ENCODE measurements around the gene RGS16. TPM values are rescaled to one million over a fixed set of nuclear protein-coding genes. Genes with fewer than 3 reads are reported as not detected.

Gene RGS16
- total and polyA plus RNA-seq, 9 of the 15 experiments (the other 6 are each of a cell fraction or from before 2014, with no cell fraction given): 0.07 to 0.55 (median 0.36) TPM

DNA sequence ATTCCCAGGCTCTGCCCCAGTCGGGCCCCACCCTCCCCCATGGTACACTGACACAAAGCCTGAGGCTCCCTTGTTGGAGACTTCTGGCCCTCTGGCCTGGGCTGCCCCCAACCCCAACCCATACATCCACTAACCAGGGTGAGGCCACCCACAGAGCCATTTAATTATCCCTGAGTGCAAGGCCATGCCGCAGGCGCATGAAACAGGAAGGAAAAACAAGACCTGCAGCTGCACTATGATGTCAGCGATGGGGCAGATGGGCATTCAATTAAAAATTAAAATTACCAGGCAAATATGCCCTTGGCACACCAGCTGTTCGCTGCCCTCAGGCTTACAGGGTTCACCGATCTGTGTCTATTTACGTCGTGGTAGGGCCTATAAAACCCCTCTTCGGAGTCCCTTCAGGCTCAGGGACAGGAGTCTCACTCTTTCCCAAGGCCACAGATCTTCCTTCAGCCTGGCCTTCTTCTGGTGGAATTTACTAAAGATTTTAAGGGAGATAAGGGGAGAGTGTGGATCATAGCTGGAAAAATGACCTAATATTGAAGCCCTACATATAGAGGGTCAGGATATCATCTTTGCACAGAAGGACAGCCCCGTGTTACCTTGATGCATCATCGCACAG, 29.6 kb upstream of the RGS16 start:
- no peaks in the 10 kb centered on the region for H3K9me3 ChIP-seq (replicated peaks; ENCODE audit: control insufficient read depth, insufficient read depth, low read depth, low read length)
- ChIA-PET CTCF (ENCODE audit: low intra/inter-chr PET ratio) (no interaction called here), POLR2A (interaction anchor here (0.9 to 1.7 kb wide), 3 partner anchors 15 to 52 kb away, joined by 3 to 5 read pairs (median 4); no protein-coding TSS in a partner anchor)
- no peaks in the 10 kb centered on the region for H3K36me3 ChIP-seq (ENCODE audit: control insufficient read depth, insufficient read depth, low read length)
- H3K9me1 ChIP-seq (ENCODE audit: control insufficient read depth, insufficient read depth, low read length): no peaks in the 10 kb centered on the region
- in situ Hi-C loops (cut with MboI) (no loop called here), intact Hi-C loops (cut with micrococcal nuclease) (no loop called here)
- no peak overlapping the region for H3K4me2 ChIP-seq (ENCODE audit: insufficient read depth, low read length)
- ATAC-seq (no peak; the same call in 2 of the 3 replicates), DNase-seq (ENCODE audit: extremely low read depth in 1 of 4, low spot score in 3 of 4) (no peak), FAIRE-seq (no peak)
- WGBS (ENCODE audit: insufficient coverage, low coverage, missing lambda C conversion rate): 11% methylated on average over 11 of the region's 11 CpGs
- no peak overlapping the region for H3K4me3 ChIP-seq
- no peak overlapping the region for H3K27ac ChIP-seq (ENCODE audit: extremely low read depth, low read depth, low read length)
- H3K9ac ChIP-seq (ENCODE audit: insufficient read depth in 1 of 2, low read depth in 2 of 2, low read length in 2 of 2): no peak overlapping the region
- no peaks in the 10 kb centered on the region; a peak in 1 of 5 replicates for H3K4me1 ChIP-seq (replicated peaks in 1 of 2; ENCODE audit: control insufficient read depth in 2 of 2, insufficient read depth in 2 of 2, low read length in 2 of 2)
- no peak overlapping the region for H2AFZ ChIP-seq (ENCODE audit: low read depth, low read length)
- H4K20me1 ChIP-seq (replicated peaks; ENCODE audit: control insufficient read depth, insufficient read depth, low read length): no peaks in the 10 kb centered on the region
- H3K27me3 ChIP-seq (ENCODE audit: control insufficient read depth in 2 of 2, insufficient read depth in 2 of 2, low read length in 2 of 2): peaks cover 42% of the 10 kb centered on the region in 2 experiments; a peak in 4 of 5 replicates
- no peaks in the 10 kb centered on the region for H3K79me2 ChIP-seq (ENCODE audit: control insufficient read depth, insufficient read depth, low read length)
- BruUV-seq (replicated peaks): no TSS peak
- TF ChIP-seq, protein P1, sequence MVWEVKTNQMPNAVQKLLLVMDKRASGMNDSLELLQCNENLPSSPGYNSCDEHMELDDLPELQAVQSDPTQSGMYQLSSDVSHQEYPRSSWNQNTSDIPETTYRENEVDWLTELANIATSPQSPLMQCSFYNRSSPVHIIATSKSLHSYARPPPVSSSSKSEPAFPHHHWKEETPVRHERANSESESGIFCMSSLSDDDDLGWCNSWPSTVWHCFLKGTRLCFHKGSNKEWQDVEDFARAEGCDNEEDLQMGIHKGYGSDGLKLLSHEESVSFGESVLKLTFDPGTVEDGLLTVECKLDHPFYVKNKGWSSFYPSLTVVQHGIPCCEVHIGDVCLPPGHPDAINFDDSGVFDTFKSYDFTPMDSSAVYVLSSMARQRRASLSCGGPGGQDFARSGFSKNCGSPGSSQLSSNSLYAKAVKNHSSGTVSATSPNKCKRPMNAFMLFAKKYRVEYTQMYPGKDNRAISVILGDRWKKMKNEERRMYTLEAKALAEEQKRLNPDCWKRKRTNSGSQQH (CRISPR knock-in tag; IDR thresholded peaks at IDR 0.05): no peak
- TF ChIP-seq BHLHE40 (IDR thresholded peaks at IDR 0.05; ENCODE audit: low read length): no peak
- TF ChIP-seq, protein P2, sequence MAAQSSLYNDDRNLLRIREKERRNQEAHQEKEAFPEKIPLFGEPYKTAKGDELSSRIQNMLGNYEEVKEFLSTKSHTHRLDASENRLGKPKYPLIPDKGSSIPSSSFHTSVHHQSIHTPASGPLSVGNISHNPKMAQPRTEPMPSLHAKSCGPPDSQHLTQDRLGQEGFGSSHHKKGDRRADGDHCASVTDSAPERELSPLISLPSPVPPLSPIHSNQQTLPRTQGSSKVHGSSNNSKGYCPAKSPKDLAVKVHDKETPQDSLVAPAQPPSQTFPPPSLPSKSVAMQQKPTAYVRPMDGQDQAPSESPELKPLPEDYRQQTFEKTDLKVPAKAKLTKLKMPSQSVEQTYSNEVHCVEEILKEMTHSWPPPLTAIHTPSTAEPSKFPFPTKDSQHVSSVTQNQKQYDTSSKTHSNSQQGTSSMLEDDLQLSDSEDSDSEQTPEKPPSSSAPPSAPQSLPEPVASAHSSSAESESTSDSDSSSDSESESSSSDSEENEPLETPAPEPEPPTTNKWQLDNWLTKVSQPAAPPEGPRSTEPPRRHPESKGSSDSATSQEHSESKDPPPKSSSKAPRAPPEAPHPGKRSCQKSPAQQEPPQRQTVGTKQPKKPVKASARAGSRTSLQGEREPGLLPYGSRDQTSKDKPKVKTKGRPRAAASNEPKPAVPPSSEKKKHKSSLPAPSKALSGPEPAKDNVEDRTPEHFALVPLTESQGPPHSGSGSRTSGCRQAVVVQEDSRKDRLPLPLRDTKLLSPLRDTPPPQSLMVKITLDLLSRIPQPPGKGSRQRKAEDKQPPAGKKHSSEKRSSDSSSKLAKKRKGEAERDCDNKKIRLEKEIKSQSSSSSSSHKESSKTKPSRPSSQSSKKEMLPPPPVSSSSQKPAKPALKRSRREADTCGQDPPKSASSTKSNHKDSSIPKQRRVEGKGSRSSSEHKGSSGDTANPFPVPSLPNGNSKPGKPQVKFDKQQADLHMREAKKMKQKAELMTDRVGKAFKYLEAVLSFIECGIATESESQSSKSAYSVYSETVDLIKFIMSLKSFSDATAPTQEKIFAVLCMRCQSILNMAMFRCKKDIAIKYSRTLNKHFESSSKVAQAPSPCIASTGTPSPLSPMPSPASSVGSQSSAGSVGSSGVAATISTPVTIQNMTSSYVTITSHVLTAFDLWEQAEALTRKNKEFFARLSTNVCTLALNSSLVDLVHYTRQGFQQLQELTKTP (IDR thresholded peaks at IDR 0.05; ENCODE audit: low read depth in 1 of 2, partially characterized antibody in 2 of 2): no peak
- TF ChIP-seq ZNF347 (CRISPR knock-in tag; IDR thresholded peaks at IDR 0.05; ENCODE audit: low read depth): no peak
- TF ChIP-seq E2F3 (CRISPR knock-in tag; IDR thresholded peaks at IDR 0.05): no peak
- TF ChIP-seq ARNT (IDR thresholded peaks at IDR 0.05): no peak
- no peak for TF ChIP-seq ZNF384 (IDR thresholded peaks at IDR 0.05; ENCODE audit: low read depth, low read length)
- TF ChIP-seq, protein P3, sequence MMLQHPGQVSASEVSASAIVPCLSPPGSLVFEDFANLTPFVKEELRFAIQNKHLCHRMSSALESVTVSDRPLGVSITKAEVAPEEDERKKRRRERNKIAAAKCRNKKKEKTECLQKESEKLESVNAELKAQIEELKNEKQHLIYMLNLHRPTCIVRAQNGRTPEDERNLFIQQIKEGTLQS (IDR thresholded peaks at IDR 0.05): no peak
- TF ChIP-seq, protein P3 (CRISPR knock-in tag; conservative IDR thresholded peaks at IDR 0.05): no peak
- TF ChIP-seq, protein P4, sequence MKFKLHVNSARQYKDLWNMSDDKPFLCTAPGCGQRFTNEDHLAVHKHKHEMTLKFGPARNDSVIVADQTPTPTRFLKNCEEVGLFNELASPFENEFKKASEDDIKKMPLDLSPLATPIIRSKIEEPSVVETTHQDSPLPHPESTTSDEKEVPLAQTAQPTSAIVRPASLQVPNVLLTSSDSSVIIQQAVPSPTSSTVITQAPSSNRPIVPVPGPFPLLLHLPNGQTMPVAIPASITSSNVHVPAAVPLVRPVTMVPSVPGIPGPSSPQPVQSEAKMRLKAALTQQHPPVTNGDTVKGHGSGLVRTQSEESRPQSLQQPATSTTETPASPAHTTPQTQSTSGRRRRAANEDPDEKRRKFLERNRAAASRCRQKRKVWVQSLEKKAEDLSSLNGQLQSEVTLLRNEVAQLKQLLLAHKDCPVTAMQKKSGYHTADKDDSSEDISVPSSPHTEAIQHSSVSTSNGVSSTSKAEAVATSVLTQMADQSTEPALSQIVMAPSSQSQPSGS (CRISPR knock-in tag; IDR thresholded peaks at IDR 0.05): no peak
- TF ChIP-seq, protein P5, sequence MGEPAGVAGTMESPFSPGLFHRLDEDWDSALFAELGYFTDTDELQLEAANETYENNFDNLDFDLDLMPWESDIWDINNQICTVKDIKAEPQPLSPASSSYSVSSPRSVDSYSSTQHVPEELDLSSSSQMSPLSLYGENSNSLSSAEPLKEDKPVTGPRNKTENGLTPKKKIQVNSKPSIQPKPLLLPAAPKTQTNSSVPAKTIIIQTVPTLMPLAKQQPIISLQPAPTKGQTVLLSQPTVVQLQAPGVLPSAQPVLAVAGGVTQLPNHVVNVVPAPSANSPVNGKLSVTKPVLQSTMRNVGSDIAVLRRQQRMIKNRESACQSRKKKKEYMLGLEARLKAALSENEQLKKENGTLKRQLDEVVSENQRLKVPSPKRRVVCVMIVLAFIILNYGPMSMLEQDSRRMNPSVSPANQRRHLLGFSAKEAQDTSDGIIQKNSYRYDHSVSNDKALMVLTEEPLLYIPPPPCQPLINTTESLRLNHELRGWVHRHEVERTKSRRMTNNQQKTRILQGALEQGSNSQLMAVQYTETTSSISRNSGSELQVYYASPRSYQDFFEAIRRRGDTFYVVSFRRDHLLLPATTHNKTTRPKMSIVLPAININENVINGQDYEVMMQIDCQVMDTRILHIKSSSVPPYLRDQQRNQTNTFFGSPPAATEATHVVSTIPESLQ (CRISPR knock-in tag; IDR thresholded peaks at IDR 0.05): no peak
- TF ChIP-seq SMARCA5 (IDR thresholded peaks at IDR 0.05): no peak

Data from K562 (cell line).